ENCODE data around the gene TMEM151B.
A peak's percentile ranks its signal among the peaks of the same experiment; 100 is the strongest.

The TMEM151B gene

DNA sequence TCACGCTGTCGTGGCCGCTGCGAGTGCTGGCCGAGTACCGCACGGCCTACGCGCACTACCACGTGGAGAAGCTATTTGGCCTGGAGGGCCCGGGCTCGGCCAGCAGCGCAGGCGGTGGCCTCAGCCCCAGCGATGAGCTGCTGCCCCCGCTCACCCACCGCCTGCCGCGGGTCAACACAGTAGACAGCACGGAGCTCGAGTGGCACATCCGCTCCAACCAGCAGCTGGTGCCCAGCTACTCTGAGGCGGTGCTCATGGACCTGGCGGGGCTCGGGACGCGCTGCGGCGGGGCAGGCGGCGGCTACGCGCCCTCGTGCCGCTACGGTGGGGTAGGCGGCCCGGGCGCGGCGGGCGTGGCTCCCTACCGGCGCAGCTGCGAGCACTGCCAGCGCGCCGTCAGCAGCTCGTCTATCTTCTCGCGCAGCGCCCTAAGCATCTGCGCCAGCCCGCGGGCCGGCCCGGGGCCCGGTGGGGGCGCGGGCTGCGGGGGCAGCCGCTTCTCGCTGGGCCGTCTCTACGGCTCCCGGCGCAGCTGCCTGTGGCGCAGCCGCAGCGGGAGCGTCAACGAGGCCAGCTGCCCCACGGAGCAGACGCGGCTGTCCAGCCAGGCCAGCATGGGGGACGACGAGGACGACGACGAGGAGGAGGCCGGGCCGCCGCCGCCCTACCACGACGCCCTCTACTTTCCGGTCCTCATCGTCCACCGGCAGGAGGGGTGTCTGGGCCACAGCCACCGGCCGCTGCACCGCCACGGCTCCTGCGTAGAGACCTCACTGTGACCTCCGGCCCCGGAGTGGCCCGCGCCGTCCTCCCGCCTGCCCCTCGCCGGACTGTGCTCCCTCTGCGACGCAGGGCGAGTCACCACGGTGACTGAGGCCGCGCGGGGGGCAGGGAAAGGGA is 5.7 kb downstream of the TMEM151B start:
- Mint-ChIP-seq H3K9me3 (no peaks in the 10 kb centered on the region), H3K4me1 (peaks cover 10% of the 10 kb centered on the region), H3K27ac (no peak overlapping the region), H3K4me3 (no peak overlapping the region), H3K36me3 (no peaks in the 10 kb centered on the region)
- peak; percentile 58 for ATAC-seq
- DNase-seq (ENCODE audit: low spot score in 2 of 2) = no peak

DNA sequence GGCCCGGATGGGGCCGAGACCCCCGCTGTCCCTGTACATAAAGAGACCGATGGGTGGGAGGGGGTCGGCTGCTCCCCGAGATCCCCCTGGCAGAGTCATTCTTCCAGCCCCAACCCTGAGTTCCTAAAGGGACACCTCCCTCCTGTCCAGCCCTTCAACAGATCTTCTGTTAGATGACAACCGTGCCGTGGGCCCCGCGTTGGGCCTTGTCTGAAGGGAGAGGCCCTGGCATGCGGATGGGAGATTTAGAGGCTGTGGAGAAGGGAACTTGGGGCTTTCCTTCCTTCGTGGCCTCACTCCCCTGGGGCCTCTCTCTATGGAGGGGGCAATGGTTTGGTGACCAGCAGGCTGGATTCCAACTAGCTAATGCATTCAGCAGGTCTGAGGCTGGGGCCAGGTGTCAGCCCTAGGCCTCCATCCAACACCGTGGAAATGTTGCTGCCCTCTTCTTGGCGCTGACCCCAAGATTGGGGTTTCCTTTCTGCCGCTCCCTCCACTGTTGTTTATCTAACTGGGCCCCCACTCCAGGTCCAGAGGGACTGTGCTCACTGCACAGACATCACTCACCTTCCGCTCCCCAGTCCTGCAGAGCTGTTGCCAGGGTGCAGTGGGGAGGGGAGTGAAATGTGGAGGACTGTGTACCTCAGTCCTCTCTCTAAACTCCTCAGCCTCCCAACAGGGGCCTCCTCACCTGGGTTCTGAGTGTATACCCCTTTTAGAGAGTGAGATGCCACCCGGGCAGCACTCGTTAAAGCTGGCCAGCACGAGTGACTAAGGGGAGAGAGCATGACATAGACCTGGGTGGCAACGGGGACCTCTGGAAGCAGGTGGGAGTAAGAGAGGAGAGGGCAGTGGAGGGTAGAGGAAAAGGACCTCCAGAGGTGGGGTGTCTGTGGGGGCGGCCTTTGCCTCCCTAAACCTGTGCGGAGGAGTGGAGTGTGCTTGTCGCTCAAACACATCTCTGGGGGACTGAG is 6.7 kb downstream of the TMEM151B start:
- DNase-seq (ENCODE audit: low spot score in 2 of 2) = no peak
- Mint-ChIP-seq H3K4me1 (peaks cover 6% of the 10 kb centered on the region), H3K36me3 (no peaks in the 10 kb centered on the region), H3K27ac (no peak overlapping the region), H3K4me3 (peak overlapping the region; percentile 17), H3K9me3 (no peaks in the 10 kb centered on the region)
- ATAC-seq = no peak

DNA sequence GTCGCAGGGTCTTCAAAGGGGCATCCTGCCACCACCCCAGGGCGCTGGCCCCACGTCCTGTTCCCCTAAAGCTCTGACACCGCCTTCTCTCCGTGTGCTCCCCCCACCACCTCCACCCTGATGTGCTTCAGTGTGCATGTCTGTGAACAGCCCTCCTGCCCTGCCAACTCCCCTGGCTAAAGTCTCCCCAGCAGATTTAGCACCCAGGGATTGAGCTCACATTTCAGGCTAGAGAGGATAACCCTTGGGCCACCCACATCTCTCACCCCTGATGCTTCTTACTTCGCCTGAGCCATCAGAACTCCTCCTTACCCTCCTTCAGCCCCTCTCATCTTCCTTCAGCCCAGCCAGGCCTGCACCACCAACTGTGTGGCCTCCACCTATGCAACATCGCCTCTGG is 7.5 kb downstream of the TMEM151B start:
- H3K4me3 Mint-ChIP-seq = no peak overlapping the region
- H3K27ac Mint-ChIP-seq = no peak overlapping the region
- ATAC-seq (no peak), DNase-seq (ENCODE audit: low spot score in 2 of 2) (no peak)
- H3K36me3 Mint-ChIP-seq = no peaks in the 10 kb centered on the region
- H3K4me1 Mint-ChIP-seq = peaks cover 6% of the 10 kb centered on the region
- H3K9me3 Mint-ChIP-seq = no peaks in the 10 kb centered on the region

DNA sequence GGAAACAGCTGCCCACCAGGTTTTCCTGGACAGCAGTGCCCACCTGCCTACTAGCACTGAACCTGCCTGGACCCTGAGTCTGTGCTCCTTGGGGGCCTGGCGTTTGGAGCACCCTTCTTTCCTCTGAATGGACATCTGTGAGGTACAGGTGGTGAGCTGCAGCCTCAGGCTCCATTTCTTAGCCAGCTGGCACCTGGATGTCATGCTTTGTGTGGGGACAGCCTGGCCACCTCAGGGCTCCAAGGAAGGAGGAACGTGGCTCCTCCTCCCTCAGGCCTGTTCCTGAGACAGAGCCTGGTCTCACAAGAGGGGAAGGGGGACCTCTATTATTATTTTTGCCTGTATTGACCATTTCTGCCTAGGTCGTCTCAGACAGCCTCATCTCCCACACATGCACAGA is 8.1 kb downstream of the TMEM151B start:
- Mint-ChIP-seq H3K36me3 (no peaks in the 10 kb centered on the region), H3K9me3 (no peaks in the 10 kb centered on the region), H3K4me1 (peaks cover 6% of the 10 kb centered on the region), H3K27ac (no peak overlapping the region), H3K4me3 (no peak overlapping the region)
- ATAC-seq (no peak), DNase-seq (ENCODE audit: low spot score in 2 of 2) (no peak)

DNA sequence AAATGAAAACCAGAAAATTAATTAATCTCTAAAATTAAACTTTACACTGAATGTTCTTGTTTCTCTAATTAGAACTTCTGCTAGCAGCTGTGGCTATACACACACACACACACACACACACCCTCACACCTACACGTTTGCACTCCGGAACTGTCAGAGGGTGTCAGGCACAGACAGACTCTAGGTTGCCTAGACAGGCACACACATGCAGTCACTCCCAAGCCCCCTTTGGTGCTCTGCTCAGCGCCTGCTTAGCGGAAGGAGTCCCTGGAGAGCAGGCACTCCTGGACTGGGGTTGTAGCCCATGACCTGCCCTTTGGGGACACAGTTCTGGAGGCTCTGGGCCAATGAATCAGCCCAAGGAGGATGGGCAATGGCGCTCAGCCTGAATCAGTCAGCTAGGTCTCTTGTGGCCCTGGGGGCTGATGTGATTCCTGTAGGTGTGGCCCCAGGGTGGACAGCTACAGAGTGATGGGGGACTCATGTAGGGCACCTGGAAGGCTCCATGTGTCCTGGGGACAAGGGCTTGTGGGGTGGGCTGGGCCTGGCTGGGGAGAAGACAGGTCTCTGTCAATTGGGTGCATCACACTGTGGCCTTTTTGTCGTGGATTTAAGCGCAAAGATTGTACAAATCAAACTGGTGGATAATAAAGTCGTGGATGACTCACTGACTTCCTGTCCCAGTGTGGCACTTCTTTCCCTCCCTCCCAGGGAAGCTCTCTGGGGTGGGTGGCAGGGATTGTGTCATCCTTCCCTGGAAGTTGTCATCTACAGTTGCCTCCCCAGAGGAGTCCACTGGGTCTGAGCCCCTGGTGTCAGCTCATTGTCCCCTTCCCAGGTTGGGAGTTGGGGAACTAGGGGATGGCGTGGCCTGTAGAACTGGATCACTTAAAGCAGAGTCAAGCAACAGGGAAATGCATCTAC is 8.8 kb downstream of the TMEM151B start:
- H3K36me3 Mint-ChIP-seq = no peaks in the 10 kb centered on the region
- no peak overlapping the region for H3K27ac Mint-ChIP-seq
- no peaks in the 10 kb centered on the region for H3K9me3 Mint-ChIP-seq
- no peak for ATAC-seq
- DNase-seq (ENCODE audit: low spot score in 2 of 2) = no peak
- no peak overlapping the region for H3K4me3 Mint-ChIP-seq
- peaks cover 6% of the 10 kb centered on the region for H3K4me1 Mint-ChIP-seq

DNA sequence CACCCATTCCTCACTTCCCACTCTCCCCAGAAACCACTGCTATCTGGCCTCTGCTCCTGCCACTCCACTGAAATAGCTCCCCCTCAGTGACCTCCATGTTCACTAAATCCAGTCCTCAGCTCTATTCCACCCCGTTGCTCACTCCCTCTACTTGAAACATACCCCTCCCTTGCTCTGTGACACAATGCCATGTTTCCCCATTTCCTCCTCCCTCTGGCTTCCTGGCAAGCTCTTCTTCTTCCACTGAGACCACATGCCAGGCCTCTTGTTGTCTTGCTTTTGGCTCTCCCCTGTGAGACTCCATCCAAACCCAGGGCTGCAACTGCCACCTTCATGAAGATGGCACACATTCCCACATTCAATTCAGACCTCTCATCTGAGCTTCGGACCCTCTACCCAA is 13.9 kb downstream of the TMEM151B start:
- DNase-seq (ENCODE audit: low spot score in 2 of 2) = no peak
- no peak for ATAC-seq
- Mint-ChIP-seq H3K27ac (no peak overlapping the region), H3K9me3 (no peaks in the 10 kb centered on the region), H3K4me1 (peaks cover 4% of the 10 kb centered on the region), H3K36me3 (no peaks in the 10 kb centered on the region), H3K4me3 (no peak overlapping the region)

DNA sequence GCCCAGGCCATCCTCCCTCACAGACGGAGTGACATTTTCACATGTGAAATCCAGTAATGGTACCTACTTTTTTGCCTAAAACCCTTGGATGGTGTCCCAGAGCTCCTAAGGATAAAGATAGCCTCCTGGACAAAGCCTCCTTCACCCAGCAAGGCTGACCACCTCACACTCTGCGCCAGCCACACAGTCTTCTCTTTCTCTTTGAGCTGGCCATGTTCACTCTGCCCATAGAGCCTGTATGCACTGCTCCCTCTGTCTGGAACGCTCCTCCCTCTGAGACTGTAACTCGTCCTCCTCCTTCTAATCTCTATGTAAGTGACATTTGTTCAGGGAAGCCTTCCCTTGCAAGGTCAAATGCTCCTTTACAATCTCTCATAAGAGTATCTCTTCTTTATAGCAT is 14.6 kb downstream of the TMEM151B start:
- Mint-ChIP-seq H3K4me1 (no peaks in the 10 kb centered on the region), H3K27ac (no peak overlapping the region), H3K4me3 (no peak overlapping the region), H3K9me3 (no peaks in the 10 kb centered on the region), H3K36me3 (peaks cover 4% of the 10 kb centered on the region)
- ATAC-seq (no peak), DNase-seq (ENCODE audit: low spot score in 2 of 2) (no peak)

DNA sequence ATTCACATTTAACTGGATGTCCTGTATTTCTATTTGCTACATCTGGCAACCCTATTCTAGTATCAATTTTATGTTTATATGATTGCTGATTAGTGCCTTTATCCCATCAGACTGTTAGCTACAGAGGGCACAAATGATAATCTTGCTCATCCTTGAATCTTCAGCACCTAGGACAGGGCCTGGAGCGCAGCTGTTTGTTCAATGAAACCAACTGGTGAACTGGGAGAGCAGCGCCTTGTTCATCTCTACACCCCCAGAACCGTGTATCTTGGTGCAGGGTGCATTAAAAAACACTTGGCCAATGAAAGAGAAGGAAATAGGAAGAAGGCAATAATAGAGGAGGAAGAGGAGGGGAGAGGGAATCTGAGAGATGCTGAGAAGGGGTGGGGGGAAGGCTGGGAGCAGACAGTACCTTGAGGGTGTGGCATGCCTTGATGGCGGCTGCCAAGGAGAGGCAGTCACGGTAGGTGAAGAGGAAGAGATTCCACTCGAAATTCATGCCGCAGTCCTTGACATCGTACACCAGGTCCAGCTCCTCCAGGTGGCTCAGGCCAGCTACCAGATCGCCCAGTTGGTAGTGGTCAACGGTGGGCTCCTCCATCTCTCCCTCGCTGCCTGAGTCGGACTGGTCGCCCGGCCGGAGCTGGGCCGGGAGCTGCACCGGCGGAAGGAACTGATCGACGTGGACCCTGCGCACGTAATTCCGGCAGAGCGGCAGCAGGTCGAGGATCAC is 15.5 kb downstream of the TMEM151B start:
- ATAC-seq = no peak
- H3K27ac Mint-ChIP-seq = no peak overlapping the region
- no peaks in the 10 kb centered on the region for H3K4me1 Mint-ChIP-seq
- H3K9me3 Mint-ChIP-seq = no peaks in the 10 kb centered on the region
- no peak overlapping the region for H3K4me3 Mint-ChIP-seq
- no peak for DNase-seq (ENCODE audit: low spot score in 2 of 2)
- H3K36me3 Mint-ChIP-seq = peaks cover 5% of the 10 kb centered on the region

DNA sequence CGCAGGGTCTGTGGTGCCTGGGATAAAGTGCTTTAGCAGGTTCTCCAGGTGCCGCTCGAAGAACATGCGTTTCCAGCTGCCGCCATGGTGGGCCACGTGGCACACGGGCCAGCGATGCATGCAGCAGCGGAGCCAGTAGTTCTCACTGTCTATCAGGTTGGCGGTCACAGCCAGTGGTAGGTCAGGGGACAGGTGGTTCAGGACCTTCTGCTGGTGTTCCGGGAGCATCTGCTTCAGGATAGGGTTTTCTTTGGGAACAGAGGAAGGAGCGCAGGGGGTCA is 16.0 kb downstream of the TMEM151B start:
- peaks cover 5% of the 10 kb centered on the region for H3K36me3 Mint-ChIP-seq
- H3K4me1 Mint-ChIP-seq = no peaks in the 10 kb centered on the region
- ATAC-seq (no peak), DNase-seq (ENCODE audit: low spot score in 2 of 2) (no peak)
- H3K27ac Mint-ChIP-seq = no peak overlapping the region
- no peaks in the 10 kb centered on the region for H3K9me3 Mint-ChIP-seq
- H3K4me3 Mint-ChIP-seq = no peak overlapping the region

DNA sequence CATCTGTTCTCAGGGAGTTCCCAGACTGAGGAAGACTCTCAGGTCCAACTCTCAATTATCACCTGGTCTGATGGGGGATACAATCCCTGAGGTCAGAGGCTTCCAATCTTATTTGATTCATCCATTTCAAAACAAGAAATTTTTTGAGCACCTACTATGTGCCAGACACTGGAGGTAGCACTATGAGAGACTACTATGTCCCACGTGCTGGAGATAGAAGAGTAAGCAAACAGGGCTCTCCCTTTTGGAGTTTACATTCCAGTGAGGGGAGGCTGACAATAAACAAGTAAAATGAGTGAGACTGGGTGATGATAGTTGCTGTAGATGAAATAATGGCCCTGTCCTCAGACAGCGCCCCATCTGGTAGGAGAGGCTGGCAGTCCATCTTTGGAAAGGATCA is 16.5 kb downstream of the TMEM151B start:
- Mint-ChIP-seq H3K4me1 (no peaks in the 10 kb centered on the region), H3K27ac (no peak overlapping the region), H3K9me3 (no peaks in the 10 kb centered on the region), H3K4me3 (no peak overlapping the region), H3K36me3 (peaks cover 5% of the 10 kb centered on the region)
- no peak for ATAC-seq
- DNase-seq (ENCODE audit: low spot score in 2 of 2) = no peak

DNA sequence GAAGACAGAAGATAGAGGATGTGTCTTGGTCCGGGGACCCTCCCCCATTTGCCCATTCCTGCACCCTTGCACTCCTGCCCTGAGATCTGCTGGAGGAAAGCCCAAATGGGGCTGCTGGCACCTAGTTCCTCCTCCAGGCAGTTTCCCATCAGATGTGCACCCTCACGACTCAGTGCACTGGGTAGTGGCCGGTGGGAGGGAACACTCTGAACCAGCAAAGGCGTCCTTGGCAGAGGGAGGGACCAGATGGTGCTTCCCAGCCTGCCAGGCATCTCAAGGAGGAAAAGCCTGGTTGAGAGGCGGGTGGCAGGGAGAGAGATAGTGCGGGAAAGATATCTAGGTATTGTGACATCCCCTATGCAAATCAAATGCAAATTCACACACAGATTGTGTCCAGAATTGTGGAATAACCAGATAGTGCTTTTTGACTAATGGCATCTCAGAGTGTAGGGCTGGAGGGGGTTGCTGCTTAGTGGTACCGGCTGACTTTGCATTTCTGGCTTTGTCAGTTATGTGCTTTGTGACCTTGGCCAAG is 19.5 kb downstream of the TMEM151B start:
- Mint-ChIP-seq H3K9me3 (no peaks in the 10 kb centered on the region), H3K36me3 (peaks cover 5% of the 10 kb centered on the region), H3K4me3 (no peak overlapping the region), H3K4me1 (no peaks in the 10 kb centered on the region), H3K27ac (no peak overlapping the region)
- DNase-seq (ENCODE audit: low spot score in 2 of 2) (no peak), ATAC-seq (no peak)

DNA sequence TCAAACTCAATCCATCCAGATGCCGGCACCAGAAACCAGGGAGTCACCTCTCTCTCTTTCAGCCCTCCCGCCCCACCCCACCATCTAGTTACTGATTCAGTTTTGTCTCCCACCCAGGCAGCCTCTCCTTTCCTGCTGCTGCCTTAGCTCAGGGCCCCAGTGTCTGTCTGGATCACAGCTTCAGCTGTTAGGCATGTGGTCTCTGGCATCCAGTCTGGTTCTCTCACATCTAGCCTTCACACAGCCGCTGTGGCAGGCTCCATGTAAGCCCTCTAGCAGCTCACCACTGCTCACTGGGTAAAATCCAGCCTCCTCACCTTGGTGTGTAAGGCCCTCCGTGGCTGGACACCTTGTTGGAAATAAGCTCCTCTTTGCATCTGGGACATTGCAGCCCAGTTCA is 21.6 kb downstream of the TMEM151B start:
- Mint-ChIP-seq H3K36me3 (peaks cover 5% of the 10 kb centered on the region), H3K27ac (no peak overlapping the region), H3K4me1 (peaks cover 6% of the 10 kb centered on the region), H3K9me3 (no peaks in the 10 kb centered on the region), H3K4me3 (no peak overlapping the region)
- no peak for ATAC-seq
- DNase-seq (ENCODE audit: low spot score in 2 of 2) = no peak

DNA sequence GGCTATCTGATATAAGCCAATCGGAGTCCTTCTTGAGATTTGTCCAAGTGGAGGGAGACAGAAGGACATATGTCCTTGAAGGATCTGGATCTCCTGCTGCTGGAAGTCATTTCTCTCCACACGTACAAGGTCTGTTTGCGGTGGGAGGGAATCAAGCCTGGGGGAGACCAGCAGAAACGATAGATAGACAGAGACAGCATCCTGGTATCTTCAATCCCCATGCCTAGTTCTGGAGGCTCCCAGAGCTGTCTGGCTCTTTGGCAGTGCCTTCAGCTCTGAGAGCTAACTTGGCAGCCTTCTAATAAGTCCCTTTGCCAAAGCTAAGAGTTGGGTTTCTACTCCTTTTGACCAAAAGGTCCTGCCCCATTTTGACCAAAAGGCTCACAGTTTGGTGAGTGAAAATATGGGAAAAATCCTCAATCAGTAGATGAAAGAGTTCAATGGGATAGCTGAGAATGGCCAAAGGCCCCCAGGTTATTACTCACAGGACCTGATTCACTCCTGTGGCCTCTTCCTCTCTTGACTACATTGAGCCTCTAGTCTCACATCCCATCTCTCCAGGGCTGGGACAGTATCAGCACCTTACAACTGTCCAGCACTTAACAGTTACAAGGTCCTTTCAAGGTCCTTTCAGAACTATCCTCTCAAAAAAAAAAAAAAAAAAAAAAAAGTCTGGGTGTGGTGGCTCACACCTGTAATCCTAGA is 22.6 kb downstream of the TMEM151B start:
- Mint-ChIP-seq H3K9me3 (no peaks in the 10 kb centered on the region), H3K27ac (no peak overlapping the region), H3K36me3 (peaks cover 5% of the 10 kb centered on the region), H3K4me1 (peaks cover 10% of the 10 kb centered on the region), H3K4me3 (no peak overlapping the region)
- no peak for ATAC-seq
- no peak for DNase-seq (ENCODE audit: low spot score in 2 of 2)
